CD4-positive, alpha-beta T cell treated with Interferon alpha-2 for 1 hour (primary cell): Measurements from ENCODE around the gene TAGLN3.

Experiments
- DNase-seq, 2 donors: peaks; one replicate each; pipeline ENCODE4 v3.0.0-alpha.2; 2020 to 2022

The TAGLN3 gene

GRCh38 chr3:111998636-111999483 lies at the start of gene TAGLN3:
TSS of gene TAGLN3 (plus strand) at chr3:111998922. CDS start at chr3:111999423, 501 bp downstream.
- no peak for DNase-seq

GRCh38 chr3:111949712-111950111 lies 49.0 kb upstream of the TAGLN3 start:
- DNase-seq: no peak

GRCh38 chr3:111951032-111951431 lies 47.7 kb upstream of the TAGLN3 start:
- DNase-seq: no peak

- no peak for DNase-seq
These were observed 46.6 kb upstream of the TAGLN3 start for GRCh38 chr3:111952086-111952485.

- DNase-seq: no peak
These were observed 45.8 kb upstream of the TAGLN3 start for GRCh38 chr3:111952866-111953450.

- no peak for DNase-seq
These were observed 44.3 kb upstream of the TAGLN3 start for GRCh38 chr3:111954228-111954990.

- no peak for DNase-seq
These were observed 42.8 kb upstream of the TAGLN3 start for GRCh38 chr3:111955876-111956275.

- DNase-seq: no peak
These were observed 42.3 kb upstream of the TAGLN3 start for GRCh38 chr3:111956449-111956848.

GRCh38 chr3:111956995-111957734 lies 41.6 kb upstream of the TAGLN3 start:
- no peak for DNase-seq

- DNase-seq: no peak
These were observed 37.1 kb upstream of the TAGLN3 start for GRCh38 chr3:111961461-111962164.

GRCh38 chr3:111963424-111963823 lies 35.3 kb upstream of the TAGLN3 start:
- DNase-seq: no peak

- no peak for DNase-seq
These were observed 33.2 kb upstream of the TAGLN3 start for GRCh38 chr3:111965484-111965883.

- DNase-seq: no peak
These were observed 31.7 kb upstream of the TAGLN3 start for GRCh38 chr3:111967068-111967467.

GRCh38 chr3:111967651-111968274 lies 31.0 kb upstream of the TAGLN3 start:
- peak; percentile 76 to 84 for DNase-seq

GRCh38 chr3:111968319-111969054 lies 30.2 kb upstream of the TAGLN3 start:
- no peak for DNase-seq

GRCh38 chr3:111970376-111970775 lies 28.3 kb upstream of the TAGLN3 start:
- DNase-seq: no peak

GRCh38 chr3:111971533-111972130 lies 27.1 kb upstream of the TAGLN3 start:
- DNase-seq: no peak

- DNase-seq: no peak
These were observed 25.8 kb upstream of the TAGLN3 start for GRCh38 chr3:111972891-111973290.

GRCh38 chr3:111975131-111975530 lies 23.6 kb upstream of the TAGLN3 start:
- no peak for DNase-seq

- no peak for DNase-seq
These were observed 22.5 kb upstream of the TAGLN3 start for GRCh38 chr3:111976254-111976653.
